Measurements from ENCODE around the gene RELN. TPM values are rescaled to one million over a fixed set of nuclear protein-coding genes. Genes with fewer than 3 reads are reported as not detected.
A peak's percentile ranks its signal among the peaks of the same experiment; 100 is the strongest.

Gene RELN
- total and polyA plus RNA-seq, 2 of the 13 experiments (the other 11 are each of a cell fraction or from before 2014, with no cell fraction given): 315 to 332 TPM

DNA sequence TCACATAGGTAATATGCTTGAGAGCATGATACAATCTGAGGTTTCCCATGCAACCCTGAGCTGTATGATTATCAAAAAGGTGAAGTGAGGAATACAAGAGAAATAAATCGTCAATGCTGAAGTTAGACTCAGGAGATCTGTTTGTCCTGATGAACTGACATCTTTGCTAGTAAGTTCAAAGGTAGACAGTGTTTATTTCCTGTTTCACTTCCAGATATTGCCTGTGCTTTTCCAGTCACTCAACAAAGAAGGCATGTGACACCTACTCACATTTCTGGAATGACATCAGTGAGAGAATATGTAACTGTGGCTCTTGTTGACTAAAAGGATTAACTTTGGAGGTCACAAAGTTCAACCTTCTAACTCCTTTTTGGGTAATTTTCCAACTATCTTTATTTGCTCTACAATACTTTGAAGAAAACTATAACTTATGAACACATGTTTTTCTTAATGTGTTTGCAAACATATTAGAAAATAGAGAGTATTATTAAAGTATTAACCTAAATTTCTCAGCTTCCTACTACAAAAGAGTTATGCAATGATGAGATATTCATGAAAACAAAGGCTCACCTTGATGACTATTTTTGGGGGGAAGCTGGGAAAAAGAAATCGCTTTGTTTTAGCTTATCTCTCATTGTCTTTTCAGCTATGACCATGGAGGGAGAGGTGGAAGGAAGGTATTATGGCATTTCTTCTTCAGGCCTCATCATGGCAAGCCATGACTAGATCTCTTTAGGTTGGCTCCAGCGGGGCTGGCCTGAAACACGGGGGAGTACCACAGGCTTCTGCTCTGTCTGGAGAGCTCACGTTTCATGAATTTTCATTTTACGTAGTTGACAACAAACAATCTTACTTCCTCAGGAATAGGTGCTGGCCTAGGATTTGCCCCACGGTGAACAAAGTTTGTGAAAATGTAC is 328.7 kb downstream of the RELN start (continued):
- TF ChIP-seq SP140L (CRISPR knock-in tag; IDR thresholded peaks at IDR 0.05; ENCODE audit: borderline replicate concordance) (0 out of 2 replicates have a peak, but pooled peaks have one; percentile 5), NFE2 (CRISPR knock-in tag; IDR thresholded peaks at IDR 0.05) (no peak; the same call in 1 of the 2 replicates), ETV5 (CRISPR knock-in tag; IDR thresholded peaks at IDR 0.05; ENCODE audit: borderline replicate concordance) (peak; percentile 99), ZNF337 (CRISPR knock-in tag; IDR thresholded peaks at IDR 0.05; ENCODE audit: borderline replicate concordance, low read depth) (no peak), SRSF9 (IDR thresholded peaks at IDR 0.05; ENCODE audit: borderline replicate concordance, insufficient read depth, low read depth, low read length, poor library complexity, severe bottlenecking) (no peak), SRSF4 (IDR thresholded peaks at IDR 0.05; ENCODE audit: low read depth, low read length, poor library complexity, severe bottlenecking) (no peak)
- TF ChIP-seq, protein P1, sequence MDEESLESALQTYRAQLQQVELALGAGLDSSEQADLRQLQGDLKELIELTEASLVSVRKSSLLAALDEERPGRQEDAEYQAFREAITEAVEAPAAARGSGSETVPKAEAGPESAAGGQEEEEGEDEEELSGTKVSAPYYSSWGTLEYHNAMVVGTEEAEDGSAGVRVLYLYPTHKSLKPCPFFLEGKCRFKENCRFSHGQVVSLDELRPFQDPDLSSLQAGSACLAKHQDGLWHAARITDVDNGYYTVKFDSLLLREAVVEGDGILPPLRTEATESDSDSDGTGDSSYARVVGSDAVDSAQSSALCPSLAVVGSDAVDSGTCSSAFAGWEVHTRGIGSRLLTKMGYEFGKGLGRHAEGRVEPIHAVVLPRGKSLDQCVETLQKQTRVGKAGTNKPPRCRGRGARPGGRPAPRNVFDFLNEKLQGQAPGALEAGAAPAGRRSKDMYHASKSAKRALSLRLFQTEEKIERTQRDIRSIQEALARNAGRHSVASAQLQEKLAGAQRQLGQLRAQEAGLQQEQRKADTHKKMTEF (CRISPR knock-in tag; IDR thresholded peaks at IDR 0.05): peak; percentile 99
- TF ChIP-seq, protein P2, sequence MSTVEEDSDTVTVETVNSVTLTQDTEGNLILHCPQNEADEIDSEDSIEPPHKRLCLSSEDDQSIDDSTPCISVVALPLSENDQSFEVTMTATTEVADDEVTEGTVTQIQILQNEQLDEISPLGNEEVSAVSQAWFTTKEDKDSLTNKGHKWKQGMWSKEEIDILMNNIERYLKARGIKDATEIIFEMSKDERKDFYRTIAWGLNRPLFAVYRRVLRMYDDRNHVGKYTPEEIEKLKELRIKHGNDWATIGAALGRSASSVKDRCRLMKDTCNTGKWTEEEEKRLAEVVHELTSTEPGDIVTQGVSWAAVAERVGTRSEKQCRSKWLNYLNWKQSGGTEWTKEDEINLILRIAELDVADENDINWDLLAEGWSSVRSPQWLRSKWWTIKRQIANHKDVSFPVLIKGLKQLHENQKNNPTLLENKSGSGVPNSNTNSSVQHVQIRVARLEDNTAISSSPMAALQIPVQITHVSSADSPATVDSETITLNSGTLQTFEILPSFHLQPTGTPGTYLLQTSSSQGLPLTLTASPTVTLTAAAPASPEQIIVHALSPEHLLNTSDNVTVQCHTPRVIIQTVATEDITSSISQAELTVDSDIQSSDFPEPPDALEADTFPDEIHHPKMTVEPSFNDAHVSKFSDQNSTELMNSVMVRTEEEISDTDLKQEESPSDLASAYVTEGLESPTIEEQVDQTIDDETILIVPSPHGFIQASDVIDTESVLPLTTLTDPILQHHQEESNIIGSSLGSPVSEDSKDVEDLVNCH (CRISPR knock-in tag; IDR thresholded peaks at IDR 0.05): no peak
- TF ChIP-seq, protein P3, sequence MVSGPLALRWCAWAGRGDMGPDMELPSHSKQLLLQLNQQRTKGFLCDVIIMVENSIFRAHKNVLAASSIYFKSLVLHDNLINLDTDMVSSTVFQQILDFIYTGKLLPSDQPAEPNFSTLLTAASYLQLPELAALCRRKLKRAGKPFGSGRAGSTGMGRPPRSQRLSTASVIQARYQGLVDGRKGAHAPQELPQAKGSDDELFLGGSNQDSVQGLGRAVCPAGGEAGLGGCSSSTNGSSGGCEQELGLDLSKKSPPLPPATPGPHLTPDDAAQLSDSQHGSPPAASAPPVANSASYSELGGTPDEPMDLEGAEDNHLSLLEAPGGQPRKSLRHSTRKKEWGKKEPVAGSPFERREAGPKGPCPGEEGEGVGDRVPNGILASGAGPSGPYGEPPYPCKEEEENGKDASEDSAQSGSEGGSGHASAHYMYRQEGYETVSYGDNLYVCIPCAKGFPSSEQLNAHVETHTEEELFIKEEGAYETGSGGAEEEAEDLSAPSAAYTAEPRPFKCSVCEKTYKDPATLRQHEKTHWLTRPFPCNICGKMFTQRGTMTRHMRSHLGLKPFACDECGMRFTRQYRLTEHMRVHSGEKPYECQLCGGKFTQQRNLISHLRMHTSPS (CRISPR knock-in tag; IDR thresholded peaks at IDR 0.05; ENCODE audit: low read depth): no peak
- TF ChIP-seq, protein P4, sequence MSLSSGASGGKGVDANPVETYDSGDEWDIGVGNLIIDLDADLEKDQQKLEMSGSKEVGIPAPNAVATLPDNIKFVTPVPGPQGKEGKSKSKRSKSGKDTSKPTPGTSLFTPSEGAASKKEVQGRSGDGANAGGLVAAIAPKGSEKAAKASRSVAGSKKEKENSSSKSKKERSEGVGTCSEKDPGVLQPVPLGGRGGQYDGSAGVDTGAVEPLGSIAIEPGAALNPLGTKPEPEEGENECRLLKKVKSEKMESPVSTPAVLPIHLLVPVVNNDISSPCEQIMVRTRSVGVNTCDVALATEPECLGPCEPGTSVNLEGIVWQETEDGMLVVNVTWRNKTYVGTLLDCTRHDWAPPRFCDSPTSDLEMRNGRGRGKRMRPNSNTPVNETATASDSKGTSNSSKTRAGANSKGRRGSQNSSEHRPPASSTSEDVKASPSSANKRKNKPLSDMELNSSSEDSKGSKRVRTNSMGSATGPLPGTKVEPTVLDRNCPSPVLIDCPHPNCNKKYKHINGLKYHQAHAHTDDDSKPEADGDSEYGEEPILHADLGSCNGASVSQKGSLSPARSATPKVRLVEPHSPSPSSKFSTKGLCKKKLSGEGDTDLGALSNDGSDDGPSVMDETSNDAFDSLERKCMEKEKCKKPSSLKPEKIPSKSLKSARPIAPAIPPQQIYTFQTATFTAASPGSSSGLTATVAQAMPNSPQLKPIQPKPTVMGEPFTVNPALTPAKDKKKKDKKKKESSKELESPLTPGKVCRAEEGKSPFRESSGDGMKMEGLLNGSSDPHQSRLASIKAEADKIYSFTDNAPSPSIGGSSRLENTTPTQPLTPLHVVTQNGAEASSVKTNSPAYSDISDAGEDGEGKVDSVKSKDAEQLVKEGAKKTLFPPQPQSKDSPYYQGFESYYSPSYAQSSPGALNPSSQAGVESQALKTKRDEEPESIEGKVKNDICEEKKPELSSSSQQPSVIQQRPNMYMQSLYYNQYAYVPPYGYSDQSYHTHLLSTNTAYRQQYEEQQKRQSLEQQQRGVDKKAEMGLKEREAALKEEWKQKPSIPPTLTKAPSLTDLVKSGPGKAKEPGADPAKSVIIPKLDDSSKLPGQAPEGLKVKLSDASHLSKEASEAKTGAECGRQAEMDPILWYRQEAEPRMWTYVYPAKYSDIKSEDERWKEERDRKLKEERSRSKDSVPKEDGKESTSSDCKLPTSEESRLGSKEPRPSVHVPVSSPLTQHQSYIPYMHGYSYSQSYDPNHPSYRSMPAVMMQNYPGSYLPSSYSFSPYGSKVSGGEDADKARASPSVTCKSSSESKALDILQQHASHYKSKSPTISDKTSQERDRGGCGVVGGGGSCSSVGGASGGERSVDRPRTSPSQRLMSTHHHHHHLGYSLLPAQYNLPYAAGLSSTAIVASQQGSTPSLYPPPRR (CRISPR knock-in tag; IDR thresholded peaks at IDR 0.05; ENCODE audit: borderline replicate concordance): peak; percentile 96
- TF ChIP-seq, protein P5, sequence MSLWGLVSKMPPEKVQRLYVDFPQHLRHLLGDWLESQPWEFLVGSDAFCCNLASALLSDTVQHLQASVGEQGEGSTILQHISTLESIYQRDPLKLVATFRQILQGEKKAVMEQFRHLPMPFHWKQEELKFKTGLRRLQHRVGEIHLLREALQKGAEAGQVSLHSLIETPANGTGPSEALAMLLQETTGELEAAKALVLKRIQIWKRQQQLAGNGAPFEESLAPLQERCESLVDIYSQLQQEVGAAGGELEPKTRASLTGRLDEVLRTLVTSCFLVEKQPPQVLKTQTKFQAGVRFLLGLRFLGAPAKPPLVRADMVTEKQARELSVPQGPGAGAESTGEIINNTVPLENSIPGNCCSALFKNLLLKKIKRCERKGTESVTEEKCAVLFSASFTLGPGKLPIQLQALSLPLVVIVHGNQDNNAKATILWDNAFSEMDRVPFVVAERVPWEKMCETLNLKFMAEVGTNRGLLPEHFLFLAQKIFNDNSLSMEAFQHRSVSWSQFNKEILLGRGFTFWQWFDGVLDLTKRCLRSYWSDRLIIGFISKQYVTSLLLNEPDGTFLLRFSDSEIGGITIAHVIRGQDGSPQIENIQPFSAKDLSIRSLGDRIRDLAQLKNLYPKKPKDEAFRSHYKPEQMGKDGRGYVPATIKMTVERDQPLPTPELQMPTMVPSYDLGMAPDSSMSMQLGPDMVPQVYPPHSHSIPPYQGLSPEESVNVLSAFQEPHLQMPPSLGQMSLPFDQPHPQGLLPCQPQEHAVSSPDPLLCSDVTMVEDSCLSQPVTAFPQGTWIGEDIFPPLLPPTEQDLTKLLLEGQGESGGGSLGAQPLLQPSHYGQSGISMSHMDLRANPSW (CRISPR knock-in tag; IDR thresholded peaks at IDR 0.05; ENCODE audit: borderline replicate concordance): peak; percentile 83; the same call in 1 of the 2 replicates
